D341Med (cell line): Measurements from ENCODE around the gene GPNMB.

Experiments
- DNase-seq: peaks from one replicate; pipeline ENCODE4 v3.0.0; 2012; ENCODE audit warnings: low spot score

GPNMB gene

DNA sequence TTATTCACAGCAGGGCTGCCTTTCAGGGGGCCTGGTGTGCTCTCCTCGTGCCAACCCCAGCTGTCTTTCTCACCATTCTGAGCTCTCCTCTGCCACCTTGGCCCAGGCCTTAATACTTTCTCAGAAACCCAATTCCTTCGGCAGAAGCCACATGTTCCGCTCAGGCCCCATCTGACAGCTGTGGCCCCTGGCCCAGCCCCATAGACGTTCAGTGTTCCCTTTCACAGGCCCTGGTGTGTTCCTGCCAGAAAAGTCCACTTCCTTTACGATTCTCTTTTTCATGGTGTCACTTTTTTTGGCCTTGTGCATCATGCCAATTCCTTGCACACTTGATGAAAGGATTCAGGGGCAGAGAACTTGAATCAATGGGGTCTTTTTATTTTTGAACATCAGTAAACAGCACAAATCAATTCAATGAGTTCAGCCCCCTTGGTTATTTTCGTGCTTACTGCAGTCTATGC, 15.9 kb upstream of the GPNMB start:
- no peak for DNase-seq

DNA sequence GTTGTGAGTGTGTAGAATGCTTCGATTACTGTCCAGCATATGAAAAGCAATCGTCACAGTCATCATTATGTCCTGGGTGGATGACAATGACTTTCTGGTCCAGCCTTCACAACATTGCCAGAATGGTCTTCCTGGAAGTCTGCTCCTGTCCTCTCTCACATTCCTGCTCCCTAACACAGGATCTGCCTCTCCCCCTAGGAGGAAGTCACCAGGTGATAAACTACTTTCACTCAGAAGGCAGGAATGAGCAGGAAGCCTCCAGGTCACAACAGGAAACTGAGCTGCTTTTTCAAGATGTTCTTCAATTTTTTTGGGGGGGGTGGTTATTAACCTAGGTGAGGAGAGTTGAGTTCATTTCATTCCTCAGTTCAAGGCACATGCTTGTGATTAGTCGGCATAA, 13.6 kb upstream of the GPNMB start:
- DNase-seq, result no peak

DNA sequence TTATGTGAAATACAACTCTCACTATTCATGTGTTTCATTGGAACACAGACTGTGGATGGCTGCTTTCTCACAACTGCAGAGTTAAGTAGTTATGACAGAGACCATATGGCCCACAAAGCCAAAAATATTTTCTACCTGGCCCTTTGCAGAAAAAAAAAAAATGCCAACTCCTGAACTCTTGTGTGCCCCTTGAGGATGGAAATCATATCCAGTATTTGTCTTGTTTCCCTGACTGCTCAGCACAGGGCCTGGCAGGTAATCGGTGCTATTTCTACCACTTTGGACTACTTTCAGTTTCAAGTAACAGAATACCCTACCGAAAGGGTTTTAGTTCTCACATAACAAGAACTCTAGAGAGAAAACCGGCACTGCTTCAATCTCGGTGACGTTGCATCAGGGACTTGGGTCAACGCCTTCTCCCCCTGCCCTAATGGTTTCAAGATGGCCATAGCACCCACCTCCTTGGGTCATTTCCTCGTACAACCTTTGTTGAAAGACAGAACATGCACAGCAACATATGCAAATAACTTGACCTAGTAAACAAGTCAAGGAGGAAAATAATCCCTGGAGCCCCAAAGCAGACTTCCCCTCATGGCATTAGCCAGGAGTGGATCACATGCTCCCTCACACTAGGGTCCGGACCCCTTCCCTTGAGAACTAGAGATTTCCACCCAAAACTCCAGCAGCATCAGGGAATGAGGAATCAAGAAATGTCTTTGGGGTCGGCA, 11.8 kb upstream of the GPNMB start:
- DNase-seq, result no peak

DNA sequence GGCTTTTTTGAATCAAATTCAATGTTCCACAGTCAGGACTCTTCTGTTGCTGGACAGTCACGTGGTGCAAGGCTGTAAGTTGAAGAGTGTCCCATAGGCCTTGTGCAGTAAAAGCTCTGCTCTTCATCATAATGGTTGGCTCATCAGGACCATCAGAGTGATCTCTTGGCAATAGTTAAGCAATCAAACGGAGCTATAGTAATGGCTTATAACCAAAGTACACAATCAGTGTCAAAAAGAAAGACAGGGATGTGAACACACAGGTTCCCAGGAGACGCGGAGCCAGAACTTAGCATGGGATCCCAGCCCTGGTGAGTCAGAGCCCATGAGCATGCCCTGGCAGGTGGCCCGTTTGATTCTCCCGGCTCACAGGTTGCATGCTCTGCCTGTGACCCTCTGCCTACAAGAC, 10.8 kb upstream of the GPNMB start:
- no peak for DNase-seq

DNA sequence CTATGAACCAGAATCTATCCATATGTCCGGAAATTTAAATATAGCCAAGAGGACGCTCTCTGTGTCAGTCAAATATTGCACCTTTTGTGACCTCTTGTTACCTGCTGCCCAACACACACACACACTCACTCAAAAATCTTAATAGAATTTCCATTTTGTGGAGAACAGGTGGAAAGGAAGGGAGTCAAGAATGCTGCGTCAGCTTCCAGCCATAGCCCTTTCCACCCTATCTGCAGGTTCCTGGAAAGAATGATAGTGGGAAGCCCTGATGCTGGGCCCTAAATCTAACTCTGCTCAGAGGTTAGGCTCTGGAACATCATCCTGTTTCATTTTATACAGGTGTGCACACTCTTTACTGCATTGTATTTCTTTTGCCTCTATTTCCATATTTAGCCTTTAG, 9.6 kb upstream of the GPNMB start:
- no peak for DNase-seq

DNA sequence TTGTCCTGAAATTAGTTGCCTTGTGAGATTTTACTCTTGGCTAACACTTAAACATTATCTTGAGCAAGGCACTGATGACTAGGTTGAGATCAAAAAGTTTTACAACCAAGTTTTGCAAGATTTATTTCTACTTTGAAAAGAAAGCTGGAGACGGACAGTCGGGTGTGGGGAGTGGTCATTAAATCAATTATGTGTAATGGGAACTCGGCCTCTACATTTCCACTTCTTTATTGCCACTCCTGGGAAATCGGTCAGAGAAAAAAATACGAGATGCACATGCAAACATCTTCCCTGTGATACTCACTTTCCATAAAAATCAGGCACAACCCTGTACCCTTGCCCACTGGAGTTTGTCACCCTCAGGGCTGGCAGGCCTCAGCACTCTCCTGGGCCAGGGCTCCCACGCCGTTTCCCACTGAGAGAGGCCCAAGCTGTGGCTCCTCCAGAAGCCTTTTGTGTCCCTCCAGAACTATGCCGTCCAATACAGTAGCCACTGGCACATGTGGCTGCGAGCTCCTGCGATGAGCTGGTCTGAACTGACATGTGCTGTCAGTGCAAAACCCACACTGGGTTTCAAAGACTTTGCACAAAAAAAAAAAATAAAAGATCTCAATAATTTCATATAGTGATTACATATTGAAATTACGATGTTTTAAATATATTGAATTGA, 7.5 kb upstream of the GPNMB start:
- no peak for DNase-seq

DNA sequence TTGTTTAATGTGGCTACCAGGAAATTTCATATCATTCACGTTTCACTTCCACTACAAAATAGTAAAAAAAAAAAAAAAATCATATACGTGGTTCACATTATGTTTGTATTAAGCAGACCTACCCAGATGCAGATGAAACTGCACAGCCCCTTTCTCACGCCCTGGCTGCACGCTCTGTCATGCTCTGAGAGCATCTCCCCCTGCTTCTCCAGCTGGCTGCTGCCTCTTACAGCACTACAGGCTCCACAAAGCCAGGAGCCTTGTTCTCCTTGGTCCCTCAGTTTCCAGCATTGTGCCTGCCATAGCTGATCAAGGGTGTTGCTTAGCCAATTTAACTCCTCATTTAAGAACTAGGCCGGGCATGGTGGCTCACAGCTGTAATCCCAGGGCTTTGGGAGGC, 6.9 kb upstream of the GPNMB start:
- no peak for DNase-seq

DNA sequence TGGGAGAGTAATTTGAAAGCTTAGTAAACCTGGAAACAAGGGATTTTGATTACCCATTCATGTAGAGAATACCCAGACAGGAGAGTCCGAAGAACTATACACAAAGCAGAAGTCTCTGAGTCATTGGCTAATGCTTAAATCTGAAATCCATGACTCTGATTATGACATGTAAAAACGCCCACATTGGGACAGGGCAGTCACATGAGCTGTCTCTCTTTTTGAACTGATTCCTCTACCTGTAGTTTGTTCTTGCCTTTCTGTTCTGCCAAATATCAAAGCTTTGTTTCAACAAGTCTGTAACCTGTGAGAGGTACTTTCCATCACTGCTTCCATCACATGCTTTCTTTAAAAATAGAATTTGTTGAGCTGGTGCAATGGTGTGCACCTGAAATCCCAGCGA, 4.3 kb upstream of the GPNMB start:
- no peak for DNase-seq

DNA sequence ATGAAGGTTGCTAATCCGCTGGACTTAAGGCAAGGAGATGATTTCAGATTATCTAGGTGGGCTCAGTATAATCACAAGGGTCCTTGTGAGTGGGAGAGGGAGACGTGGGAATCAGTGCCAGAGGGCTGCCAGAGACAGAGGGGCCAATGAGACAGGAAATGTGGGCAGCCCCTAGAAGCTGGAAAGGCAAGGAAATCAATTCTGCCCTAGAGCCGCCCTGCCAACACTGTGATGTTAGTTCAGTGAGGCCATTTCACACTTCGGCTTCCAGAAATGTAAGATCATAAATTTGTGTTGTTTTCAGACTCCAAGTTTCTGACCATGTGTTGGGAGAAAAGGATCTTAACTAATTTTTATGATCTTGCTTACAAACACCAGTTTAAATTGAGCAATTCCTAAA, 3.6 kb upstream of the GPNMB start:
- DNase-seq, result no peak

DNA sequence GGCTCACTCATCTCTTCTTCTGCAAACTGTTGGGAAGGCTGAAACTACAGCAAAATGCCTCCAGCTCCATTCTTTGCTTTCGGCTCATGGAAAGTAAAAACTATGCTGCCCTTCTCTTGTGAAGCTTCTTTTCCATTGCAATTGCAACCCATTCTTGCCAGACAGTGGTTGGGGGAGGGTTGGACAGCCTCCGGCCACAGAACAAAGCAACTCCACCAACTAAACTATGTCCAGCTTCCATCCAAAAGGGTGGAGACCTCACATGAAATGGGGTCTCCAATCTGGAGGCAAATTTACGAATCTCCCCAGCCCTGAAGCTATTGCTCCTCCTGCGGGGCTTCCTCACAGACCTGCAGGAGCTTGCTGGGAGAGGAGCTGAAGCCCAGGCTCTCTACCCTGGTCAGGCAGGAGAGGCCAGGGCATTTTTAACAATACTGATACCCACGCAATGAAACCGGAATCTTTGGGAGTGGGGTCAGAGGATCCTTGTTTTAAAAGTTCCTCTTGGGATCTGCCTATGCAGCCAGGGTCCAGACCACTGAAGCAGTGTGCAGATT, 549 bp downstream of the GPNMB start:
- DNase-seq, result no peak

DNA sequence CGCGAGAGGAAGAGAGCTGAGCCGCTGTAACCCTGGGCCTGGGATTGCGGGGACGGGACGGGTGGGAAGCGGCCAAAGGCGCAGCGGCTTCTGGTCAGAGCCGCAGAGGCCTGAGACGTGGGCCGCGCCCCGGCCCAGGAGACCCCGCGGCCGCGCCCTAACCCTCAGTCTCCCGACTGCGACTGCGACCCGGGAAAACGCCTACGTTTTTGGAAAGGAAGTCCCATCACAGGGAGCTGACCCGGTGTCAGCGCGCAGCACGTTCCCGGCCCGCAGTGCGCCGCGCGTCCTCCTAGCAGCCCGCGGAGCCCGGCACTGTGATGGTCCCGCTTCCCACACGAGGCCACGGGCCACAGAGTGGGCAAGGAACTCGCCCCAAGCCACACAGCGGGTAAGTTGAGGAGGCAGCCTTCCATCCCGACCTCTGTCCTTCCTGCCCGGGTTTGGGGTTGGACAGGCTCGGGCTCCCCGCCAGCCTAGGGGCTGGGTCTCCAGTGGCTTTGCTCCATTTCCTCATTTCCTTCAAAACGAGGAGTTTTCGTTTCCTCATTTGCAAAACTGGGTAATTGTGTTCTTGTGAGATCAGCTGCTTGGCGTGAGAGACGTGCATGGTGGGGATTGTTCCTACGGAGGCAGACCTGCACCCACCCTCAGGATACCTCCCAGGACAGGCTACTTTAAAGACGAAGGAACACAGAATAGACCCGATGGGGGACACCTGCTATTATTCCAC, 1.2 kb downstream of the GPNMB start:
- no peak for DNase-seq

DNA sequence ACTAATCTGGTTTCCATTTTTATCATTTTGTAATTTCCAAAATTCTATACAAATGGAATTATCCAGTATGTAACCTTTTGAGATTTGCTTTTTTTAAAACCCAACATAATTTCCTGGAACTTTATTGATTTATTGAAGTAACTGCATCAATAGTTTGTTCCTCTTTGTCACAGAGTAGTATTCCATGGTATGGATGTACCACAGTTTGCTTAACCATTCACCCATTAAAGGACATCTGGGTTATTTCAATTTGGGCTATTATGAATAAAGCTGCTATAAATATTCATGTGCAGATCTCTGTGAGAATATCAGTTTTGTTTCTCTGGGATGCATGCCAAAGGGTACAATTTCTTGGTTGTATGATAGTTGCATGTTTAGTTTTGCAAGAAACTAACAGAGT, 2.9 kb downstream of the GPNMB start:
- no peak for DNase-seq

DNA sequence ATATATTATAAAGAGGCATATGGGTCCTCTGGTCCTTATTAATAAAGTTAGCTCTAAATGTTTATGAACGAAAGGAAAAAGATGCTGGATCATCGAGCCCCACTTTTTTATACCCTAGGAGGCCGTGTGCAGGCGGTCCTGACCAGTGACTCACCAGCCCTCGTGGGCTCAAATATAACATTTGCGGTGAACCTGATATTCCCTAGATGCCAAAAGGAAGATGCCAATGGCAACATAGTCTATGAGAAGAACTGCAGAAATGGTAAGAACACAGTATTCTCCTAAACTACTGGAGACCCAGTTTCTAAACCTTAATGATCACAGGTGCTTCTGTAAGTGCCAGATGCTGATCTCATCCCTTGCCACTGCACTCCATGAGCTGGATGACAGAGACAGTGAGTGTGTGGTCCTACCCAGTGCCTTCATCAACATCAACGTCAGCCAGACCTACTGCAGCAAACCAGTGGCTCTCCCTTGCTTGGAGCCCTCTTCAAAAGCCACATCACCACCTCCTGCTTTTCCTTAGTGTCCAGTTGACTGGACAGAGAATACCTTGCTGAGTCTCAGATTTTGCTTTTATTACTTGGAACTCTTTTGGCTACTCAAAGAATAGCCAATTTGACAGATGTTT, 7.6 kb downstream of the GPNMB start:
- no peak for DNase-seq

DNA sequence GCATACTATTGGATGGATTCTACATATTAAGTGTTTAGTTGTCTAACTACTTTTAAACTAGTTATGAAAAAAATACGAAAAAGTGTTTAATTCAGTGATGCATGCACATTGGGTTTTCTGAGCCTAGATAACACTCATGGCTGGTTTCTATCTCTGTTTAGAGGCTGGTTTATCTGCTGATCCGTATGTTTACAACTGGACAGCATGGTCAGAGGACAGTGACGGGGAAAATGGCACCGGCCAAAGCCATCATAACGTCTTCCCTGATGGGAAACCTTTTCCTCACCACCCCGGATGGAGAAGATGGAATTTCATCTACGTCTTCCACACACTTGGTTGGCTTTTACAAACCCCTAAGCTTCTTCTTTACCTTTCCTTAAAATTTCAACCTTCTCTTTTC, 10.2 kb downstream of the GPNMB start:
- no peak for DNase-seq

DNA sequence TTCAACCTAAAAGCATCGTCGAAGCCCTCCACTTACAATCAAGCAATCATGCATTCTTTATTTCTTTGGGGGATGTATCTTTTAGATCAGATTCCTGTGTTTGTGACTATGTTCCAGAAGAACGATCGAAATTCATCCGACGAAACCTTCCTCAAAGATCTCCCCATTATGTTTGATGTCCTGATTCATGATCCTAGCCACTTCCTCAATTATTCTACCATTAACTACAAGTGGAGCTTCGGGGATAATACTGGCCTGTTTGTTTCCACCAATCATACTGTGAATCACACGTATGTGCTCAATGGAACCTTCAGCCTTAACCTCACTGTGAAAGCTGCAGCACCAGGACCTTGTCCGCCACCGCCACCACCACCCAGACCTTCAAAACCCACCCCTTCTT, 13.8 kb downstream of the GPNMB start:
- no peak for DNase-seq

DNA sequence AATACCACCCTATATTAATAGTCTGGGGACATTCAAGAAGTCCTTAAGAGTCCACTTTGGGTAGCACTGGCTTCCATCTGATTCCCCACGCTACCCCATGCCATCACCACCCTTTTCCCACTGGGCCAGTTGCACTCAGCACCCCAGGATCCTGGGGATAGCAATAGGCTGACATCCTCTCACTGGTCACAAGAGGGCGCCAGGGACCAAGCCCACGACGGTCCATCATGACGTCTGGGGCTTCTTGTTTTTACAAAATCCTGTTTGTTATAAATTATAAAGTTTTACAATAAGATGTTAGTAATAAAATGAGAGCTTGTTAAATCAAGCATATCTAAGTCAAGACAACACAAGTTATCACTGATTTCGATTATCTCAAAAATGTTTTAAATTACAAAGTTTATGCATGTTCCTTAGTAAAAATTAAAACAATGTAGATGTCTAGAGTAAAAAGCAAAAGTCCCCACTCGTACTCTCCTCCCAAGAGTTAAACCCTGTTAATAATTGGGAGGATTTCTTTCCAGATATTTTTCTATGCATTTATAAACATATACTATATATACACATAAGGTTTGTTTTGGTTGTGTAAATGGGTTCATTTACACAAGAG, 15.4 kb downstream of the GPNMB start:
- peak; percentile 87 for DNase-seq

DNA sequence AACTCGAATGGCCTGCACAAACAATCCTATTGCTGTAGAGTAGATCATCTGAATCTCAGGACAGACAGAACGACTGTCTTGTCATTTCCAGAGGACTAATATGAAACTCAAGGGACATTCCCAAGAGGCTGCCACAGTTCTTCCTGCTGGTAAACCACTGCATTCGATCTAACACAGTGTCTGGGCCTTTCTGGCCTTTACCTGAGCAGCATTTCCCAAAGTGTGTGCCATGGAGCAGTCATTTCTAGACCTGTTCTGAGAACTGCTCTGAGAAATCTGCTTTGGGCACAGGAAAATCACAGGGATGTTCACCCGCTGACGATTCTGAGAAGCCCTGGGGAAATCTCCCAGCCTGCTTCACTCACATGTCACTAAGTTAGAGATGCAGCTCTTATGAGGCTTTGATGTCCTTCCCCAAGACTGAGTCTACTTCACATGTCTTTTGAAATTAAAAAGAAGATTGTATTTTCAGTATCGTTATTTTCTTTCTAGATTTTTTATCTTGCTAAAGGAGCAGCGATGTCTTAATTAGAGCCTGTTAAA, 18.4 kb downstream of the GPNMB start:
- DNase-seq, result no peak

DNA sequence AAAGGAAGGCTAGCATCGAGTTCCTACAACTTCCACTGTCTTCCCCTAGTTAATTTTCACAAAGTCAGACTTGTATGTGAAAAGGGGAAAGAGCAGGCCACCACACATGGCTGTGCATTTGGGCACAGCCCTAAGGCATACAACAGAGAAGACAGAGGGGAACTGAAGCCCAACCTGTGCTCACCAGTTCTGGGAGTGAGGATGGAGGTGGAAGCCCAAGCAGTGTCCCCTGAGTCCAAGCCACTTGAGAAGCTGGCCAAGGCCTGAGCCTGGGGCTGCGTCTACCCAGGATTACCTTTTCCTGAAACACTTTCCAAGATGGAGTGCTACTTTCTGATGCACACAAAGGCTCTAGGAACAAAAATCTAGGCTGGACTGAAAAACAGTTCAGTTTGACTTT, 20.3 kb downstream of the GPNMB start:
- no peak for DNase-seq

DNA sequence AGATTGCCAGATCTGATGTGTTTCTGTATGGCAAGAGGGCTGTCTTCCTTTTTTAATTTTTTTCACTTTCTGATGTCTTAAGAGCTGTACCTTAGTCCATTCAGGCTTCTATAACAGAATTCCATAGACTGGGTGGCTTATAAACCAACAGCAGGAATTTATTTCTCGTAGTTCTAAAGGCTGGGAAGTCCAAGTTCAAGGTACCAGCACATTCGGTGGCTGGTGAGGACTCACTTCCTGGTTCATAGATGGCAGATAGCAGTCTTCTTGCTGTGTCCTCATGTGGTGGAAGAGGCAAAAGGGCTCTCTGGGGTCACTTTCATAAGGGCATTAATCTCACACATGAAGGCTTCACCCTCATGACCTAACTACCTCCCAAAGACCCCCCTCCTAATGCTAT, 20.8 kb downstream of the GPNMB start:
- no peak for DNase-seq

DNA sequence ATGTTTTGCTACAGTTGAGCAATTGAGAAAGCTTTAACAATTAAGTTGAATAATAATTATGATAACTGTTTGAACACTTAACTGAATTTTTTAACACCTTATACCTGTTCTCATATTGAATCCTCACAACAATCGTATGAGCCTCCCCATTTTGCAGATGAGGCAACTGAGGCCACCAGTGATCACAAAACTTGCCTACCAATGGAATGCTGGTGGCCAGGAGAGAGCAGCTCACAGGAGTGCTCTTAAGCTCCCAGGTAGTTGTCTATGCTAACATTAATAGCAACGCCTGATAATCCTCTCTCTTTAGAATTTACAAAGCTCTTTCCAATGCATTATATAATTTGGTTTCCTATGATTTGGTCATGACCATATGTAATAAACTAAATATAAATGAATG, 21.6 kb downstream of the GPNMB start:
- DNase-seq, result no peak

DNA sequence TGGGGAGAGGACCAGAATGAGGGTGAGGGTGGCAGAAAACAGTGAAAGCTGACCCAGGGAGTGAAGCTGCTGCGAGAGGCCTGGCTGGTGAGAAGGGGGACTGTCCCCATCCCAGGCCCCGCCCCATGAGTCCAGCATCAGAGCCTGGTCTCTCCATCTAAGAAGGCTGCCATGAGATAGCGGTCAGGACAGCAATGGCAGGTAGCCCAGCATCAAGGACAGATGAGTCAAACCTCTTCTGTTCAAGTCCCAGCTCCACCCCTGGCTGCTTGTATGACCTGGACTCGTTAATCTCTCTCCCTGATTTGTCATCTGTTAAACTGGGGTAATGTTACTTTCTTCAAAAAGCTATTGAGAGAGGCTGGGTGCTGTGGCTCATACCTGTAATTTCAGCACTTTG, 22.2 kb downstream of the GPNMB start:
- no peak for DNase-seq

DNA sequence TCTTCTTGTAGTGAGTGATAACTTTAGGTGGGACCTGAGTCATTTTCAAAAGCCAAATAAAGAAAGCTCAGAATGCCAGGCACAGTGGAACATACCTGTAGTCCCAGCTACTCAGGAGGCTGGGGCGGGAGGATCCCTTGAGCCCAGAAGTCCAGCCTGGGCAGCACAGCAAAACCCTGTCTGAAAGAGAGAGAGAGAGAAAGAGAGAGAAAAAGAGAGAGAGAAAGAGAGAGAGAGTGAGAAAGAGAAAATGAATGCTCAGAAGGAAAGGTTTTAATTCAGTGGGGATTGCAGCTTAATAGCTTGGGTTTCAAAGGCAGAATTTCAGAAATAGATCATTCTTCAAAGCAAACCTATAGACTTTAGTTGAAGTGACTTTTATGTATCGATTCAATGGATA, 25.7 kb downstream of the GPNMB start:
- no peak for DNase-seq
